Measurements from ENCODE around the gene ATRX. TPM values are rescaled to one million over a fixed set of nuclear protein-coding genes. Genes with fewer than 3 reads are reported as not detected.

ATRX gene
- total and polyA plus RNA-seq, 3 experiments from 2014 or later, result 56.6 to 80.8 (median 61.1) TPM

DNA sequence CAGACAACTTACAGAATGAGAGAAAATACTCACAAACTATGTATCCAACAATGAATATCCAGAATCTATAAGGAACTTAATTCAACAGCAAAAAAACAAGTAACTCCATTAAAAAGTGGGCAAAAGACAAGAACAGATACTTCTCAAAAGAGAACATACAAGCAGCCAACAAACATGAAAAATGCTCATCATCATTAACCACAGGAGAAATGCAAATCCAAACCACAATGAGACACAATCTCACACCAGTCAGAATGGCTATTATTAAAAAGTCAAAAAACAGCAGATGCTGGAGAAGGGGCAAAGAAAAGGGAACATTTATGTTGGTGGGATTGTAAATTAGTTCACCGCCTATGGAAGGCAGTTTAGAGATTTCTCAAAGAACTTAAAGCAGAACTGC, 188.5 kb downstream of the ATRX start:
- CTCF ChIA-PET, result no interaction called here
- Histone ChIP-seq H3K4me1 (ENCODE audit: insufficient read depth, low read length) (no peaks in the 10 kb centered on the region), H3K4me3 (ENCODE audit: low read length) (no peak overlapping the region), H3K27ac (ENCODE audit: low read depth, low read length) (no peak overlapping the region), H3K9me3 (ENCODE audit: low read length) (no peaks in the 10 kb centered on the region), H3K36me3 (ENCODE audit: insufficient read depth, low read length) (no peaks in the 10 kb centered on the region), H3K27me3 (ENCODE audit: insufficient read depth, low read length, poor library complexity, severe bottlenecking) (no peaks in the 10 kb centered on the region)
- Mint-ChIP-seq H3K4me3 (no peak overlapping the region), H3K9me3 (no peaks in the 10 kb centered on the region), H3K4me1 (peaks cover 8 to 20% (median 16%) of the 10 kb centered on the region in 3 donors), H3K36me3 (peaks cover 3 to 56% (median 7%) of the 10 kb centered on the region in 3 donors), H3K27me3 (peaks cover 0 to 8% of the 10 kb centered on the region in 2 donors), H3K27ac (no peak overlapping the region)
- POLR2A ChIA-PET, result no interaction called here
- no peak for DNase-seq

DNA sequence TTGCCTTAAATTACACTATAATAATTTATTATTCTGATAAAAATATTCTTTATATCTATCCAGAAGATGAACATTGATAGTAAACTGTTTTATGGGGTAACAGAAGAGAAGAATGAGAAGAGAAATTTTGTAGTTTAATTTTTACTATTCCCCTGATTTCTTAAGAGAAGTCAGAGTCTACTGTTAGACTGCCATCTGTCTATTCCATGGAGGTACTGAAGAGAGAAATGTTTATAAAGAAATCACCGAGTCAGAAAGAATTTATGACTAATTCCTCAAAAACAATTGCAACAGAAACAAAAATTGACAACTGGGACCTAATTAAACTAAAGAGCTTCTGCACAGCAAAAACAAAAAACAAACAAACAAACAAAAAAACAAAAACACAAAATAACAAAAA, 188.9 kb downstream of the ATRX start:
- Mint-ChIP-seq H3K27ac (peak overlapping the region in 1 of 8 donors; percentile 1), H3K36me3 (peaks cover 3 to 54% (median 7%) of the 10 kb centered on the region in 3 donors), H3K4me3 (no peak overlapping the region), H3K9me3 (no peaks in the 10 kb centered on the region), H3K4me1 (peaks cover 8 to 18% (median 16%) of the 10 kb centered on the region in 3 donors), H3K27me3 (peaks cover 0 to 8% of the 10 kb centered on the region in 2 donors)
- Histone ChIP-seq H3K27ac (ENCODE audit: low read depth, low read length) (no peak overlapping the region), H3K9me3 (ENCODE audit: low read length) (no peaks in the 10 kb centered on the region), H3K4me1 (ENCODE audit: insufficient read depth, low read length) (no peaks in the 10 kb centered on the region), H3K4me3 (ENCODE audit: low read length) (no peak overlapping the region), H3K36me3 (ENCODE audit: insufficient read depth, low read length) (no peaks in the 10 kb centered on the region), H3K27me3 (ENCODE audit: insufficient read depth, low read length, poor library complexity, severe bottlenecking) (no peaks in the 10 kb centered on the region)
- DNase-seq, result no peak
- POLR2A ChIA-PET, result no interaction called here
- CTCF ChIA-PET, result no interaction called here

DNA sequence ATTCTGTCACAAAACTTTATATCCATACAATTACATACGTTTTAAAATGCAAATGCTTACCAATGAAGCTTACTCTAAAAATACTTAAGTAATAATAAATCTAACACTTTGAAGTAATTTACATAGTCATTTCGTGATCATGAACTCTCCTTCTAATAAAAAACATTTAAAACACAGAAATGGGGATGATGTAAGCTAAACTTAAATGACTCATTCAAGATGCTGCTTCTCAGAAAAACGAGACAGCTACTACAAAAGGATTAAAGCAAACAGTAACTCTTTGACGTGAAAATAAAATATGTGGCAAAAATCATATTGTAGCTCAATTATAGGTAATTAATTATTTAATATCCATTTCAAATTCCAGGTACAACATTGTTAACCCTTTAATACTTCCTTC, 190.2 kb downstream of the ATRX start:
- no peak overlapping the region for H3K27ac Mint-ChIP-seq
- no peak overlapping the region for H3K4me3 Mint-ChIP-seq
- no peaks in the 10 kb centered on the region for H3K9me3 Mint-ChIP-seq
- DNase-seq, result no peak
- peaks cover 3 to 61% (median 7%) of the 10 kb centered on the region in 3 donors for H3K36me3 Mint-ChIP-seq
- Histone ChIP-seq H3K27me3 (ENCODE audit: insufficient read depth, low read length, poor library complexity, severe bottlenecking) (no peaks in the 10 kb centered on the region), H3K4me3 (ENCODE audit: low read length) (no peak overlapping the region), H3K36me3 (ENCODE audit: insufficient read depth, low read length) (no peaks in the 10 kb centered on the region), H3K4me1 (ENCODE audit: insufficient read depth, low read length) (no peaks in the 10 kb centered on the region), H3K9me3 (ENCODE audit: low read length) (no peaks in the 10 kb centered on the region), H3K27ac (ENCODE audit: low read depth, low read length) (no peak overlapping the region)
- ChIA-PET POLR2A (no interaction called here), CTCF (no interaction called here)
- peaks cover 8 to 18% (median 16%) of the 10 kb centered on the region in 3 donors for H3K4me1 Mint-ChIP-seq
- H3K27me3 Mint-ChIP-seq, result peaks cover 0 to 8% of the 10 kb centered on the region in 2 donors

DNA sequence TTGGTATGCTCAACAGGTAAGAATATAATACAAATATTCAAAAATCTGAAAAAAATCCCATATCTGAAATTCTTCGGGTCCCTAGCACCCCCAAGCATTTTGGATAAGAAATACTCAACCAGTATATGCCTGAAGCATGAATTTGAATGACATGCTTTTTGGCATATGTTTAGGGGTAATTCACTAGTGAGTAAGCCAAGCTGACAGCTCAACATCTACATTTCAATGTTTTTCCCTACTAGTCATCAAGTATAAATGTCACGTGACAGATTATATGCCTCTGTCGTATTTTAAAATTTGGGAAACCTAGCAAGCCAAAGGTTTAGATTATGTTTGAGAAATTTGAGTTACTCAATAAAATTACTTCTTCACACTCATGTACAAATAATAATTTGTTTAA, 213.7 kb downstream of the ATRX start:
- peaks cover 0 to 55% (median 9%) of the 10 kb centered on the region in 3 donors for H3K36me3 Mint-ChIP-seq

DNA sequence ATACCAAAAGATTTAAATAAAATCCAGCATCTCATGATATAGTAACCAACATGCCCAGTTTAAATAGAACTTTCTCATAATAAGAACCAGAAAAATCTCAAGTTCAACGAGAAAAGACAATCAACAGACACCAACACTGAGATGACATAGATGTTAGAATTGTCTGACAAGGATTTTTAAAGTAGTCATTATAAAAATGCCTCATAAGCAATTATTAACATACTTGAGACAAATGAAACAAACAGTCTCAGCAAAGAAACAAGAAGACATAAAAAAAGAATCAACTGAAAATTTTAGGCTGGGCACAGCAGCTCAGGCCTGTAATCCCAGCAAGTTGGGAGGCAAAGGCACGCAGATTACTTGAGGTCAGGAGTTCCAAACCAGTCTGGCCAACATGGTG, 220.7 kb downstream of the ATRX start:
- H3K4me1 ChIP-seq (ENCODE audit: insufficient read depth, low read length), result no peaks in the 10 kb centered on the region
- no peak overlapping the region for H3K4me3 Mint-ChIP-seq
- H3K9me3 Mint-ChIP-seq, result peaks cover 0 to 2% (median 0%) of the 10 kb centered on the region in 5 donors
- H3K27me3 Mint-ChIP-seq, result peaks cover 0 to 2% of the 10 kb centered on the region in 2 donors
- peaks cover 0 to 50% (median 8%) of the 10 kb centered on the region in 3 donors for H3K36me3 Mint-ChIP-seq
- H3K4me3 ChIP-seq (ENCODE audit: low read length), result no peak overlapping the region
- CTCF ChIA-PET, result no interaction called here
- no peak for DNase-seq
- no peak overlapping the region for H3K27ac Mint-ChIP-seq
- H3K27ac ChIP-seq (ENCODE audit: low read depth, low read length), result no peak overlapping the region
- no peaks in the 10 kb centered on the region for H3K9me3 ChIP-seq (ENCODE audit: low read length)
- H3K36me3 ChIP-seq (ENCODE audit: insufficient read depth, low read length), result no peaks in the 10 kb centered on the region
- POLR2A ChIA-PET, result no interaction called here
- no peaks in the 10 kb centered on the region for H3K27me3 ChIP-seq (ENCODE audit: insufficient read depth, low read length, poor library complexity, severe bottlenecking)
- H3K4me1 Mint-ChIP-seq, result peaks cover 6 to 29% (median 23%) of the 10 kb centered on the region in 3 donors

More for the DNA sequence above, 213.7 kb downstream of the ATRX start:
- Mint-ChIP-seq H3K9me3 (no peaks in the 10 kb centered on the region), H3K27me3 (no peaks in the 10 kb centered on the region), H3K4me1 (peaks cover 6 to 35% (median 20%) of the 10 kb centered on the region in 3 donors), H3K27ac (no peak overlapping the region), H3K4me3 (no peak overlapping the region)
- Histone ChIP-seq H3K4me3 (ENCODE audit: low read length) (no peak overlapping the region), H3K36me3 (ENCODE audit: insufficient read depth, low read length) (no peaks in the 10 kb centered on the region), H3K4me1 (ENCODE audit: insufficient read depth, low read length) (no peaks in the 10 kb centered on the region), H3K27me3 (ENCODE audit: insufficient read depth, low read length, poor library complexity, severe bottlenecking) (no peaks in the 10 kb centered on the region), H3K27ac (ENCODE audit: low read depth, low read length) (no peak overlapping the region), H3K9me3 (ENCODE audit: low read length) (no peaks in the 10 kb centered on the region)
- POLR2A ChIA-PET, result no interaction called here
- no peak for DNase-seq
- CTCF ChIA-PET, result no interaction called here

DNA sequence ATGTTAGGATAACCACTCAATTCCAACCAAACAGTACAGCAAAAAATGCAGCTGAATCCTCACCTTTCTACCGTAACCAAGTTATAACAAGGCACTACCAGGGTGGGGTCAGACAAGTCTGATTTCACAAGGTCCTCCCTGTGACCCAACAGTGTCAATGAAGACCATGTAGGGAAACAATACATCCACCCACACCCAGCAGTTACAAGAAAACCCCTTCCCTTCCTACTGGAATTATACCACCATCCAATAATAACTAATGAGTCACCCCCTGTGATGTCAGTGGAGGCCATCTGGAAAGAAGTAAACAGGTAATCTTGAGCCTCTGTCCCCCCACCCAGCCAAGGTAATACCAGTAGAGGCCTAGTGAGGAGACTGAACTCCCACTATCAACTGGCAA, 221.2 kb downstream of the ATRX start:
- Mint-ChIP-seq H3K4me3 (no peak overlapping the region), H3K27ac (no peak overlapping the region), H3K36me3 (peaks cover 0 to 48% (median 8%) of the 10 kb centered on the region in 3 donors), H3K27me3 (peaks cover 0 to 2% of the 10 kb centered on the region in 2 donors), H3K9me3 (peaks cover 0 to 2% (median 0%) of the 10 kb centered on the region in 5 donors), H3K4me1 (peaks cover 5 to 28% (median 21%) of the 10 kb centered on the region in 3 donors)
- H3K27ac ChIP-seq (ENCODE audit: low read depth, low read length), result no peak overlapping the region
- ChIA-PET POLR2A (no interaction called here), CTCF (no interaction called here)
- DNase-seq, result no peak
- no peak overlapping the region for H3K4me3 ChIP-seq (ENCODE audit: low read length)
- no peaks in the 10 kb centered on the region for H3K9me3 ChIP-seq (ENCODE audit: low read length)
- no peaks in the 10 kb centered on the region for H3K4me1 ChIP-seq (ENCODE audit: insufficient read depth, low read length)
- H3K27me3 ChIP-seq (ENCODE audit: insufficient read depth, low read length, poor library complexity, severe bottlenecking), result no peaks in the 10 kb centered on the region
- H3K36me3 ChIP-seq (ENCODE audit: insufficient read depth, low read length), result no peaks in the 10 kb centered on the region

DNA sequence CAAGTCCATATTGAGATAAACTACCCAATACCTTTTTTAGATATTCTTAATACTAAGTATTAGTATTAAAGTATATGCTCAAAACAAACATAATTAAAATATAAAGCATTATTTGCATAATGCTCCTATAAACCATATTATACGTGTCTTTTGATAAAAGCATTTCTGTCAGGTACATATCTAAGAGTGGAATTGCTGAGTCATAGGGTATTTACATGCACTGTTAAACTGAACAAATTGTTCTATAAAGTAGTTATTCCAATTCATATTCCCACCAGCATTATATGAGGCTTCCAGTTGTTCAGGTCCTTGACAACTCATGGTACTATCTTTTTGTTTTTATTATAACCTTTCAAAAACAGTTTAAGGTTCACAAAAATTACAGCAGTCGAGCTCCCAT, 224.6 kb downstream of the ATRX start:
- no peaks in the 10 kb centered on the region for H3K36me3 ChIP-seq (ENCODE audit: insufficient read depth, low read length)
- H3K4me3 ChIP-seq (ENCODE audit: low read length), result no peak overlapping the region
- H3K4me1 ChIP-seq (ENCODE audit: insufficient read depth, low read length), result no peaks in the 10 kb centered on the region
- Mint-ChIP-seq H3K27ac (no peak overlapping the region), H3K4me3 (no peak overlapping the region), H3K36me3 (peaks cover 0 to 42% (median 6%) of the 10 kb centered on the region in 3 donors), H3K9me3 (peaks cover 0 to 2% (median 0%) of the 10 kb centered on the region in 5 donors), H3K4me1 (peaks cover 0 to 14% (median 0%) of the 10 kb centered on the region in 3 donors), H3K27me3 (peaks cover 0 to 2% of the 10 kb centered on the region in 2 donors)
- H3K27me3 ChIP-seq (ENCODE audit: insufficient read depth, low read length, poor library complexity, severe bottlenecking), result no peaks in the 10 kb centered on the region
- DNase-seq, result no peak
- no peaks in the 10 kb centered on the region for H3K9me3 ChIP-seq (ENCODE audit: low read length)
- ChIA-PET CTCF (no interaction called here), POLR2A (no interaction called here)
- H3K27ac ChIP-seq (ENCODE audit: low read depth, low read length), result no peak overlapping the region

DNA sequence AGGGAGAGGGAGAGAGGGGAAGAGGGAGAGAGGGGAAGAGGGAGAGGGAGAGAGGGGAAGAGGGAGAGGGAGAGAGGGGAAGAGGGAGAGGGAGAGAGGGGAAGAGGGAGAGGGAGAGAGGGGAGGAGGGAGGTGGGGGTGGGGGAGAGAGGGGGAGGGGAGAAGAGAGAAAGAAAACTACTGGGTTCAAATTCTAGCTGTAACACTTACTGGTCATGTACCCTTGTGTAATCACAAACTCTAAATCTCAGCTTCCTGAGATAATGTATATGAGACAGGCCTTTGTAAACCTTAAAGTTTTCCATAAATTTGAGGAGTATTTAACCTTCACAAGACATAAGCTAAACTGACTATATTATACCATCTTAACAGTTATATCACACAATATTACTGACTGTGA, 229.7 kb downstream of the ATRX start:
- Mint-ChIP-seq H3K4me3 (no peak overlapping the region), H3K36me3 (peaks cover 4 to 51% (median 9%) of the 10 kb centered on the region in 3 donors), H3K4me1 (no peaks in the 10 kb centered on the region), H3K27me3 (peaks cover 0 to 3% of the 10 kb centered on the region in 2 donors), H3K9me3 (peaks cover 0 to 3% (median 0%) of the 10 kb centered on the region in 5 donors), H3K27ac (no peak overlapping the region)
- Histone ChIP-seq H3K4me3 (ENCODE audit: low read length) (no peak overlapping the region), H3K36me3 (ENCODE audit: insufficient read depth, low read length) (no peaks in the 10 kb centered on the region), H3K27ac (ENCODE audit: low read depth, low read length) (no peak overlapping the region), H3K27me3 (ENCODE audit: insufficient read depth, low read length, poor library complexity, severe bottlenecking) (no peaks in the 10 kb centered on the region), H3K4me1 (ENCODE audit: insufficient read depth, low read length) (no peaks in the 10 kb centered on the region), H3K9me3 (ENCODE audit: low read length) (no peaks in the 10 kb centered on the region)
- no peak for DNase-seq
- POLR2A ChIA-PET, result no interaction called here
- CTCF ChIA-PET, result no interaction called here
